GM23338 (cell line): ENCODE data around the gene RCL1. TPM values are rescaled to one million over a fixed set of nuclear protein-coding genes. Genes with fewer than 3 reads are reported as not detected.

Experiments used
- ATAC-seq: fragments of 200-7000 bp; cut with Tn5 transposase; 3 replicates; pipeline ENCODE4 v1.9.1; 2020
- DNase-seq: peaks from one replicate; pipeline ENCODE4 v3.0.0-alpha.2; 2015; ENCODE audit warnings: low spot score
- H2AFZ ChIP-seq: fragments of 200-600 bp; sonication (generic); 2 replicates; pipeline ENCODE4 v1.8.0; 2016; ENCODE audit warnings: antibody characterized with exemption, mild to moderate bottlenecking, moderate library complexity
- H3F3A ChIP-seq: fragments of 200-600 bp; sonication (generic); replicated peaks from 2 replicates; pipeline ENCODE4 v1.8.0; 2017; ENCODE audit warnings: antibody characterized with exemption, mixed run types, low read depth
- H3K27ac ChIP-seq: fragments of 200-600 bp; sonication (generic); 2 replicates; pipeline ENCODE4 v1.6.1; 2016; ENCODE audit warnings: low read depth
- H3K27me3 ChIP-seq: fragments of 200-600 bp; sonication (generic); 2 replicates; pipeline ENCODE4 v1.8.0; 2016; ENCODE audit warnings: mild to moderate bottlenecking, mixed run types, moderate library complexity; ENCODE audit not compliant: insufficient read depth
- H3K36me3 ChIP-seq: fragments of 200-600 bp; sonication (generic); 2 replicates; pipeline ENCODE4 v1.8.0; 2016; ENCODE audit warnings: mild to moderate bottlenecking; ENCODE audit not compliant: insufficient read depth
- H3K4me1 ChIP-seq: fragments of 200-600 bp; sonication (generic); 2 replicates; pipeline ENCODE4 v1.8.0; 2016; ENCODE audit warnings: mild to moderate bottlenecking, moderate library complexity; ENCODE audit not compliant: insufficient read depth
- H3K4me2 ChIP-seq: fragments of 200-600 bp; sonication (generic); 2 replicates; pipeline ENCODE4 v1.7.1; 2017; ENCODE audit warnings: mixed run types
- H3K4me3 ChIP-seq: fragments of 200-600 bp; sonication (generic); 2 replicates; pipeline ENCODE4 v1.6.1; 2016; ENCODE audit warnings: mixed run types
- H3K79me2 ChIP-seq: fragments of 200-600 bp; sonication (generic); replicated peaks from 2 replicates; pipeline ENCODE4 v1.8.0; 2017; ENCODE audit warnings: mild to moderate bottlenecking; ENCODE audit not compliant: insufficient read depth
- H3K9me2 ChIP-seq: fragments of 200-600 bp; sonication (generic); 2 replicates; pipeline ENCODE4 v1.8.0; 2017; ENCODE audit not compliant: insufficient read depth
- H4K20me1 ChIP-seq: fragments of 200-600 bp; sonication (generic); replicated peaks from 2 replicates; pipeline ENCODE4 v1.8.0; 2017; ENCODE audit warnings: mild to moderate bottlenecking; ENCODE audit not compliant: insufficient read depth
- H3K27ac Mint-ChIP-seq: 2 replicates; pipeline ENCODE4 v1.8.0; 2020; ENCODE audit warnings: inconsistent platforms, mild to moderate bottlenecking, moderate library complexity, mixed read lengths
- H3K27me3 Mint-ChIP-seq: 3 replicates; pipeline ENCODE4 v1.8.0; 2022; ENCODE audit warnings: low read depth, mild to moderate bottlenecking, moderate library complexity, mixed read lengths, inconsistent platforms; ENCODE audit not compliant: insufficient read depth, poor library complexity
- H3K36me3 Mint-ChIP-seq: 3 replicates; pipeline ENCODE4 v1.8.0; 2021; ENCODE audit warnings: low read depth, mild to moderate bottlenecking, inconsistent platforms, moderate library complexity, mixed read lengths
- H3K4me1 Mint-ChIP-seq: 3 replicates; pipeline ENCODE4 v1.8.0; 2020; ENCODE audit warnings: mild to moderate bottlenecking, inconsistent platforms, mixed read lengths
- H3K4me3 Mint-ChIP-seq: 3 replicates; pipeline ENCODE4 v1.8.0; 2021; ENCODE audit warnings: moderate library complexity, mild to moderate bottlenecking, inconsistent platforms, mixed read lengths
- H3K9me3 Mint-ChIP-seq: 3 replicates; pipeline ENCODE4 v1.8.0; 2020; ENCODE audit warnings: moderate library complexity, mild to moderate bottlenecking, inconsistent platforms, mixed read lengths
- CREB1 ChIP-seq: fragments of 250-450 bp; sonication (Bioruptor Pico); IDR thresholded peaks from 2 replicates; pipeline ENCODE4 v1.5.0; 2020; ENCODE audit warnings: low read depth, mild to moderate bottlenecking, moderate library complexity
- EZH2 ChIP-seq: fragments of 200-600 bp; sonication (generic); IDR thresholded peaks from one replicate; pipeline ENCODE4 v1.8.0; 2017; ENCODE audit warnings: antibody characterized with exemption, mild to moderate bottlenecking, low read depth; ENCODE audit not compliant: unreplicated experiment
- JUNB ChIP-seq: IDR thresholded peaks from one replicate; pipeline ENCODE4 v1.6.1; 2016; ENCODE audit warnings: antibody characterized with exemption; ENCODE audit not compliant: unreplicated experiment
- NANOG ChIP-seq: IDR thresholded peaks from 2 replicates; pipeline ENCODE4 v1.6.1; 2016; ENCODE audit warnings: antibody characterized with exemption, borderline replicate concordance
- POLR2AphosphoS5 ChIP-seq: IDR thresholded peaks from 2 replicates; pipeline ENCODE4 v1.6.1; 2016; ENCODE audit warnings: antibody characterized with exemption, low read depth
- STAT1 ChIP-seq: IDR thresholded peaks from one replicate; pipeline ENCODE4 v1.6.1; 2016; ENCODE audit warnings: antibody characterized with exemption; ENCODE audit not compliant: unreplicated experiment
- ZNF114 ChIP-seq: fragments of 250-450 bp; sonication (Bioruptor Pico); IDR thresholded peaks from 2 replicates; pipeline ENCODE4 v1.5.0; 2020; ENCODE audit warnings: mild to moderate bottlenecking, moderate library complexity
- ZNF331 ChIP-seq: fragments of 250-450 bp; sonication (Bioruptor Pico); IDR thresholded peaks from 2 replicates; pipeline ENCODE4 v1.5.0; 2020; ENCODE audit warnings: low read depth, mild to moderate bottlenecking, moderate library complexity
- polyA plus RNA-seq: library from polyadenylated mRNA; unstranded; fragments of >200 nt; fragmentation: Nextera tagmentation; extraction: Ambion mirVana; gene quantifications from 2 replicates; pipeline ENCODE4 v1.2.1, GENCODE V29; 2016
- total RNA-seq: library from RNA; depleted of rRNA; stranded (reverse); fragments of >200 nt; shearing (Covaris generic); gene quantifications from 2 replicates; pipeline ENCODE4 v1.2.3, GENCODE V29; 2014
- TF ChIP-seq, protein P1 (sequence below): fragments of 250-450 bp; sonication (Bioruptor Pico); IDR thresholded peaks from 2 replicates; pipeline ENCODE4 v1.5.0; 2020; ENCODE audit warnings: mild to moderate bottlenecking, moderate library complexity
- TF ChIP-seq, protein P2 (sequence below): IDR thresholded peaks from one replicate; pipeline ENCODE4 v1.6.1; 2018; ENCODE audit warnings: antibody characterized with exemption; ENCODE audit not compliant: unreplicated experiment
- TF ChIP-seq, protein P3 (sequence below): IDR thresholded peaks from 2 replicates; pipeline ENCODE4 v1.6.1; 2016; ENCODE audit warnings: antibody characterized with exemption
- TF ChIP-seq, protein P4 (sequence below), 2 experiments: fragments of 200-600 bp in 1 of 2; sonication (generic) in 1 of 2; conservative IDR thresholded peaks; 2 replicates each; pipeline versions ENCODE4 v1.5.1 to v1.6.1; 2016 to 2017; ENCODE audit warnings: antibody characterized with exemption in 2 of 2, low read depth in 2 of 2, mild to moderate bottlenecking in 2 of 2, moderate library complexity in 1 of 2

The RCL1 gene
- total and polyA plus RNA-seq, 2 experiments from 2014 or later = 19.3 to 41.2 TPM

DNA sequence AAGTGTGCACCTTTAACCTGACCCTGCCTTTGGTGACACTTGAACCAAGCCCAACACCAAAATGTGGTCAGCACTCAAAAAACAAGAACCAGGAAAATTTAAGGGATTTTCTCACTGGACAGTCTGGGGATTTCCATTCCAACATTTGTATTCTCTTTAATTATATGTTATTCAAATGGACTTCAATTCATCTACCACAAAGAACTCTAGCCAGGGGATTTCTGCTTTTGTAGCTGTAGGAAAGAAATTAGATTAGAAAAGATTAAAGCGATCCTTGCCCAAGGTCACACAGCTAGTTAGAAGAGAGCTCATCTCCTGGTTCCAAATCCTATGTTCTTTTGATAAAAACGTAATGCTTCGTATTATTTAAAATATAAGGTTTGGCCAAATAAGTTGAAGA, 97.5 kb downstream of the RCL1 start (continued):
- TF ChIP-seq, protein P1, sequence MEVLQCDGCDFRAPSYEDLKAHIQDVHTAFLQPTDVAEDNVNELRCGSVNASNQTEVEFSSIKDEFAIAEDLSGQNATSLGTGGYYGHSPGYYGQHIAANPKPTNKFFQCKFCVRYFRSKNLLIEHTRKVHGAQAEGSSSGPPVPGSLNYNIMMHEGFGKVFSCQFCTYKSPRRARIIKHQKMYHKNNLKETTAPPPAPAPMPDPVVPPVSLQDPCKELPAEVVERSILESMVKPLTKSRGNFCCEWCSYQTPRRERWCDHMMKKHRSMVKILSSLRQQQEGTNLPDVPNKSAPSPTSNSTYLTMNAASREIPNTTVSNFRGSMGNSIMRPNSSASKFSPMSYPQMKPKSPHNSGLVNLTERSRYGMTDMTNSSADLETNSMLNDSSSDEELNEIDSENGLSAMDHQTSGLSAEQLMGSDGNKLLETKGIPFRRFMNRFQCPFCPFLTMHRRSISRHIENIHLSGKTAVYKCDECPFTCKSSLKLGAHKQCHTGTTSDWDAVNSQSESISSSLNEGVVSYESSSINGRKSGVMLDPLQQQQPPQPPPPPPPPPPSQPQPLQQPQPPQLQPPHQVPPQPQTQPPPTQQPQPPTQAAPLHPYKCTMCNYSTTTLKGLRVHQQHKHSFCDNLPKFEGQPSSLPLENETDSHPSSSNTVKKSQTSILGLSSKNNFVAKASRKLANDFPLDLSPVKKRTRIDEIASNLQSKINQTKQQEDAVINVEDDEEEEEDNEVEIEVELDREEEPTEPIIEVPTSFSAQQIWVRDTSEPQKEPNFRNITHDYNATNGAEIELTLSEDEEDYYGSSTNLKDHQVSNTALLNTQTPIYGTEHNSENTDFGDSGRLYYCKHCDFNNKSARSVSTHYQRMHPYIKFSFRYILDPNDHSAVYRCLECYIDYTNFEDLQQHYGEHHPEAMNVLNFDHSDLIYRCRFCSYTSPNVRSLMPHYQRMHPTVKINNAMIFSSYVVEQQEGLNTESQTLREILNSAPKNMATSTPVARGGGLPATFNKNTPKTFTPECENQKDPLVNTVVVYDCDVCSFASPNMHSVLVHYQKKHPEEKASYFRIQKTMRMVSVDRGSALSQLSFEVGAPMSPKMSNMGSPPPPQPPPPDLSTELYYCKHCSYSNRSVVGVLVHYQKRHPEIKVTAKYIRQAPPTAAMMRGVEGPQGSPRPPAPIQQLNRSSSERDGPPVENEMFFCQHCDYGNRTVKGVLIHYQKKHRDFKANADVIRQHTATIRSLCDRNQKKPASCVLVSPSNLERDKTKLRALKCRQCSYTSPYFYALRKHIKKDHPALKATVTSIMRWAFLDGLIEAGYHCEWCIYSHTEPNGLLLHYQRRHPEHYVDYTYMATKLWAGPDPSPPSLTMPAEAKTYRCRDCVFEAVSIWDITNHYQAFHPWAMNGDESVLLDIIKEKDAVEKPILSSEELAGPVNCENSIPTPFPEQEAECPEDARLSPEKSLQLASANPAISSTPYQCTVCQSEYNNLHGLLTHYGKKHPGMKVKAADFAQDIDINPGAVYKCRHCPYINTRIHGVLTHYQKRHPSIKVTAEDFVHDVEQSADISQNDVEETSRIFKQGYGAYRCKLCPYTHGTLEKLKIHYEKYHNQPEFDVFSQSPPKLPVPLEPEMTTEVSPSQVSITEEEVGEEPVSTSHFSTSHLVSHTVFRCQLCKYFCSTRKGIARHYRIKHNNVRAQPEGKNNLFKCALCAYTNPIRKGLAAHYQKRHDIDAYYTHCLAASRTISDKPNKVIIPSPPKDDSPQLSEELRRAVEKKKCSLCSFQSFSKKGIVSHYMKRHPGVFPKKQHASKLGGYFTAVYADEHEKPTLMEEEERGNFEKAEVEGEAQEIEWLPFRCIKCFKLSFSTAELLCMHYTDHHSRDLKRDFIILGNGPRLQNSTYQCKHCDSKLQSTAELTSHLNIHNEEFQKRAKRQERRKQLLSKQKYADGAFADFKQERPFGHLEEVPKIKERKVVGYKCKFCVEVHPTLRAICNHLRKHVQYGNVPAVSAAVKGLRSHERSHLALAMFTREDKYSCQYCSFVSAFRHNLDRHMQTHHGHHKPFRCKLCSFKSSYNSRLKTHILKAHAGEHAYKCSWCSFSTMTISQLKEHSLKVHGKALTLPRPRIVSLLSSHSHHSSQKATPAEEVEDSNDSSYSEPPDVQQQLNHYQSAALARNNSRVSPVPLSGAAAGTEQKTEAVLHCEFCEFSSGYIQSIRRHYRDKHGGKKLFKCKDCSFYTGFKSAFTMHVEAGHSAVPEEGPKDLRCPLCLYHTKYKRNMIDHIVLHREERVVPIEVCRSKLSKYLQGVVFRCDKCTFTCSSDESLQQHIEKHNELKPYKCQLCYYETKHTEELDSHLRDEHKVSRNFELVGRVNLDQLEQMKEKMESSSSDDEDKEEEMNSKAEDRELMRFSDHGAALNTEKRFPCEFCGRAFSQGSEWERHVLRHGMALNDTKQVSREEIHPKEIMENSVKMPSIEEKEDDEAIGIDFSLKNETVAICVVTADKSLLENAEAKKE (CRISPR knock-in tag) = no peak
- TF ChIP-seq JUNB = no peak

DNA sequence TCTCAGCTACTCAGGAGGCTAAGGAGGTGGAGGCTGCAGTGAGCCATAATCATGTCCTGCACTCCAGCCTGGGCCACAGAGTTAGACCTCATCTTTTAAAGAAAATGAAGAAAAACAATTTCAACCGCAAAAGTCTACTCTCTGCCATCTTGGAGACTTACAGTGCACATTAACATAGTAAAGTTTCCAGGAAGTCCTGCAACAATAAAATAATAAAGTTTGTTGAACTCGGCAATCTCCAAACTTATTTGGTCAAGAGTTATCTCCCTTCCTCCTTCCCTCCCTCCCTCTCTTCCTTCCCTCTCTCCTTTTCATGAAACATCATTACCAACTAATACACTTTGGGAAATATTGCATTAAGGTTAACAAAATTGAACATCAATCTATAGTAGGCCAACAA, 98.2 kb downstream of the RCL1 start:
- no peaks in the 10 kb centered on the region for H3K27me3 ChIP-seq
- H3K27ac ChIP-seq = no peak overlapping the region
- no peaks in the 10 kb centered on the region; the same call in 1 of the 2 replicates for H4K20me1 ChIP-seq
- no peak overlapping the region for H3K4me3 Mint-ChIP-seq
- no peak overlapping the region for H3K4me3 ChIP-seq
- peaks cover 8% of the 10 kb centered on the region for H3K4me1 ChIP-seq
- no peak for ATAC-seq
- H3K4me1 Mint-ChIP-seq = no peaks in the 10 kb centered on the region
- no peak overlapping the region for H3K4me2 ChIP-seq
- DNase-seq = no peak
- no peaks in the 10 kb centered on the region for H3K27me3 Mint-ChIP-seq
- H3F3A ChIP-seq = no peaks in the 10 kb centered on the region
- no peaks in the 10 kb centered on the region for H3K36me3 ChIP-seq
- no peak overlapping the region for H3K27ac Mint-ChIP-seq
- H2AFZ ChIP-seq = no peak overlapping the region
- H3K9me3 Mint-ChIP-seq = no peaks in the 10 kb centered on the region; the same call in 2 of the 3 replicates
- H3K9me2 ChIP-seq = peaks cover 4% of the 10 kb centered on the region; the same call in 1 of the 2 replicates
- no peaks in the 10 kb centered on the region for H3K36me3 Mint-ChIP-seq
- no peaks in the 10 kb centered on the region for H3K79me2 ChIP-seq
- TF ChIP-seq STAT1 (no peak), ZNF114 (CRISPR knock-in tag) (no peak), NANOG (no peak), CREB1 (CRISPR knock-in tag) (no peak), POLR2AphosphoS5 (no peak), JUNB (no peak), ZNF331 (no peak), EZH2 (no peak)
- TF ChIP-seq, protein P2, sequence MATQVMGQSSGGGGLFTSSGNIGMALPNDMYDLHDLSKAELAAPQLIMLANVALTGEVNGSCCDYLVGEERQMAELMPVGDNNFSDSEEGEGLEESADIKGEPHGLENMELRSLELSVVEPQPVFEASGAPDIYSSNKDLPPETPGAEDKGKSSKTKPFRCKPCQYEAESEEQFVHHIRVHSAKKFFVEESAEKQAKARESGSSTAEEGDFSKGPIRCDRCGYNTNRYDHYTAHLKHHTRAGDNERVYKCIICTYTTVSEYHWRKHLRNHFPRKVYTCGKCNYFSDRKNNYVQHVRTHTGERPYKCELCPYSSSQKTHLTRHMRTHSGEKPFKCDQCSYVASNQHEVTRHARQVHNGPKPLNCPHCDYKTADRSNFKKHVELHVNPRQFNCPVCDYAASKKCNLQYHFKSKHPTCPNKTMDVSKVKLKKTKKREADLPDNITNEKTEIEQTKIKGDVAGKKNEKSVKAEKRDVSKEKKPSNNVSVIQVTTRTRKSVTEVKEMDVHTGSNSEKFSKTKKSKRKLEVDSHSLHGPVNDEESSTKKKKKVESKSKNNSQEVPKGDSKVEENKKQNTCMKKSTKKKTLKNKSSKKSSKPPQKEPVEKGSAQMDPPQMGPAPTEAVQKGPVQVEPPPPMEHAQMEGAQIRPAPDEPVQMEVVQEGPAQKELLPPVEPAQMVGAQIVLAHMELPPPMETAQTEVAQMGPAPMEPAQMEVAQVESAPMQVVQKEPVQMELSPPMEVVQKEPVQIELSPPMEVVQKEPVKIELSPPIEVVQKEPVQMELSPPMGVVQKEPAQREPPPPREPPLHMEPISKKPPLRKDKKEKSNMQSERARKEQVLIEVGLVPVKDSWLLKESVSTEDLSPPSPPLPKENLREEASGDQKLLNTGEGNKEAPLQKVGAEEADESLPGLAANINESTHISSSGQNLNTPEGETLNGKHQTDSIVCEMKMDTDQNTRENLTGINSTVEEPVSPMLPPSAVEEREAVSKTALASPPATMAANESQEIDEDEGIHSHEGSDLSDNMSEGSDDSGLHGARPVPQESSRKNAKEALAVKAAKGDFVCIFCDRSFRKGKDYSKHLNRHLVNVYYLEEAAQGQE = no peak
- TF ChIP-seq, protein P3, sequence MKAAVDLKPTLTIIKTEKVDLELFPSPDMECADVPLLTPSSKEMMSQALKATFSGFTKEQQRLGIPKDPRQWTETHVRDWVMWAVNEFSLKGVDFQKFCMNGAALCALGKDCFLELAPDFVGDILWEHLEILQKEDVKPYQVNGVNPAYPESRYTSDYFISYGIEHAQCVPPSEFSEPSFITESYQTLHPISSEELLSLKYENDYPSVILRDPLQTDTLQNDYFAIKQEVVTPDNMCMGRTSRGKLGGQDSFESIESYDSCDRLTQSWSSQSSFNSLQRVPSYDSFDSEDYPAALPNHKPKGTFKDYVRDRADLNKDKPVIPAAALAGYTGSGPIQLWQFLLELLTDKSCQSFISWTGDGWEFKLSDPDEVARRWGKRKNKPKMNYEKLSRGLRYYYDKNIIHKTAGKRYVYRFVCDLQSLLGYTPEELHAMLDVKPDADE = no peak
- TF ChIP-seq, protein P4, sequence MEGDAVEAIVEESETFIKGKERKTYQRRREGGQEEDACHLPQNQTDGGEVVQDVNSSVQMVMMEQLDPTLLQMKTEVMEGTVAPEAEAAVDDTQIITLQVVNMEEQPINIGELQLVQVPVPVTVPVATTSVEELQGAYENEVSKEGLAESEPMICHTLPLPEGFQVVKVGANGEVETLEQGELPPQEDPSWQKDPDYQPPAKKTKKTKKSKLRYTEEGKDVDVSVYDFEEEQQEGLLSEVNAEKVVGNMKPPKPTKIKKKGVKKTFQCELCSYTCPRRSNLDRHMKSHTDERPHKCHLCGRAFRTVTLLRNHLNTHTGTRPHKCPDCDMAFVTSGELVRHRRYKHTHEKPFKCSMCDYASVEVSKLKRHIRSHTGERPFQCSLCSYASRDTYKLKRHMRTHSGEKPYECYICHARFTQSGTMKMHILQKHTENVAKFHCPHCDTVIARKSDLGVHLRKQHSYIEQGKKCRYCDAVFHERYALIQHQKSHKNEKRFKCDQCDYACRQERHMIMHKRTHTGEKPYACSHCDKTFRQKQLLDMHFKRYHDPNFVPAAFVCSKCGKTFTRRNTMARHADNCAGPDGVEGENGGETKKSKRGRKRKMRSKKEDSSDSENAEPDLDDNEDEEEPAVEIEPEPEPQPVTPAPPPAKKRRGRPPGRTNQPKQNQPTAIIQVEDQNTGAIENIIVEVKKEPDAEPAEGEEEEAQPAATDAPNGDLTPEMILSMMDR (conservative IDR thresholded peaks at IDR 0.05; ENCODE audit: low read depth in 2 of 2) = no peak
